GM12873 (cell line): ENCODE data around the gene PPP2R5B.

Experiments used
- TF ChIP-seq, protein P1 (sequence below): IDR thresholded peaks from 2 replicates; pipeline ENCODE4 v1.5.1; 2012; ENCODE audit warnings: low read depth, mild to moderate bottlenecking, moderate library complexity, low read length, control low read depth; ENCODE audit not compliant: insufficient read depth; ENCODE audit errors: missing control alignments

PPP2R5B gene

DNA sequence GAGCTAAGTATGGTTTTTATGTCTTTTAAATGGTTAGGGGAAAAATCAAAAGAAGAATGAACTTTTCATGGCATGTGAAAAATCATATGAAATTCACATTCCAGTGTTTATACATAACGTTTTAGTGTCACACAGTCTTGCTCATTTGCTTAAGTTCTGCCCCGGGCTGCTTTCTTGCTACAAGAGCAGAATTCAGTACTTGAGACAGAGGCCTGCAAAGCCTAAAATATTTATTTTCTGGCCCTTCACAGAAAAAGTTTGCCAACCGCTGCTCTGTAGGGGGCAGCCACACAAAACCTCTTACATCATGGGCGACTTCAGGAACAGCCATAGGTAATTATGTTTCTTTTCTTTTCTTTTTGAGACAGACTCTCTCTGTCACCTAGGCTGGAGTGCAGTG is 6.5 kb upstream of the PPP2R5B start:
- TF ChIP-seq, protein P1, sequence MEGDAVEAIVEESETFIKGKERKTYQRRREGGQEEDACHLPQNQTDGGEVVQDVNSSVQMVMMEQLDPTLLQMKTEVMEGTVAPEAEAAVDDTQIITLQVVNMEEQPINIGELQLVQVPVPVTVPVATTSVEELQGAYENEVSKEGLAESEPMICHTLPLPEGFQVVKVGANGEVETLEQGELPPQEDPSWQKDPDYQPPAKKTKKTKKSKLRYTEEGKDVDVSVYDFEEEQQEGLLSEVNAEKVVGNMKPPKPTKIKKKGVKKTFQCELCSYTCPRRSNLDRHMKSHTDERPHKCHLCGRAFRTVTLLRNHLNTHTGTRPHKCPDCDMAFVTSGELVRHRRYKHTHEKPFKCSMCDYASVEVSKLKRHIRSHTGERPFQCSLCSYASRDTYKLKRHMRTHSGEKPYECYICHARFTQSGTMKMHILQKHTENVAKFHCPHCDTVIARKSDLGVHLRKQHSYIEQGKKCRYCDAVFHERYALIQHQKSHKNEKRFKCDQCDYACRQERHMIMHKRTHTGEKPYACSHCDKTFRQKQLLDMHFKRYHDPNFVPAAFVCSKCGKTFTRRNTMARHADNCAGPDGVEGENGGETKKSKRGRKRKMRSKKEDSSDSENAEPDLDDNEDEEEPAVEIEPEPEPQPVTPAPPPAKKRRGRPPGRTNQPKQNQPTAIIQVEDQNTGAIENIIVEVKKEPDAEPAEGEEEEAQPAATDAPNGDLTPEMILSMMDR = peak; percentile 32

DNA sequence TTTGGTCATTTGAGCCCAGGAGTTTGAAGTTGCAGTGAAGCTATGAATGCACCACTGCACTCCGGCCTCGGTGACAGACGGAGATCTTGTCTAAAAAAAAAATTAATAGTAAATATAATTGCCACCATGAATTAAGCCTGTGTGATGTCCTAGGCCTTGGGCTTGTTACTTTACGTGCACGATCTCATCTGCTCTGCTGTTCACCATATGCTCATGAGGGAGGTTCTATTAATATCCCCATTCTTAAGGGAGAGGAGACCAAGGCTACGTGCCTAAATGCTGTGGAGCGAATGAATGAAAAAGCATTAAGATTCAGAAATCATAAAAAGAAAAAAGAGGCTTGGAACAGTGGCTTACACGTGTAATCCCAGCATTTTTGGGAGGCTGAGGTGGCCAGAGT is 4.9 kb upstream of the PPP2R5B start:
- TF ChIP-seq, protein P1 = no peak

DNA sequence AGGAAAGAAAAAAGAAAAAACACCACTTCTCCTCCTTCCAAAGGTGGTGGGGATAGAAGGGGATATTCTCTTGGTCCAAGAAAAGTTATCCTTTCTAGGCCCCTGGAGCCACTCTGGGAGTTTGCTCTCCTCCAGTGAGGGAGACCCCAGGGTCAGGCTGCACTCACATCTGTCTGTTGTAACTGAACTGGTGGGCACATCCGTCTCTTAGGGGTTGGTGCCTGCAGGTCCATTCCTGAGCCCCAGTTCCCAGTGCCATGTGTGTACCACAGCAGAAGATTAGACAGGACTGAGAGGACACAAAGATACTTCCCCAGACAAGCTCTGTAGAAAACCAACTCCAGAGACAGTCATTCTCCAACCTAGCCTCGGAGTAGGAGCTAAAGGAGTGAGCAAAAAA is 4.4 kb upstream of the PPP2R5B start:
- TF ChIP-seq, protein P1 = no peak

DNA sequence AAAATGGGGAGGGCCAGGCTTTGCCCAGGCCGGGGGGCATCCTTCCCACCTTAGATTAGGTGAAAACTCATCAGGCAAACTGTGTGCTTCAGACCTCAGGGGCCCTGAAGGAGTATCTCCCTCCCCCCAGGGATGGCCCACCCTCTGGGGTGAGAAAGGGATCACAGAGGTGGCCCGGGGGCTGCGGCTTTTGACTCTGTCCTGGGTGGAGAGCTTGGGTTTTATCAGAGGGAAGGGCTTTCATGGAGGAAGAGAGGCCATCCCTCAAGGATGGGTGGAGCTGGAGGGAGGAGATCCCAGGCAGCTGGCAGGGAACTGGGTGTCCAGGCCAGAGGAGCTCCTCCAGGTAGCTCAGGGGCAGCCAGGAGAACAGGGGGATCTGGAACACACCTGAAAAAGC is 3.1 kb upstream of the PPP2R5B start:
- TF ChIP-seq, protein P1 = no peak

DNA sequence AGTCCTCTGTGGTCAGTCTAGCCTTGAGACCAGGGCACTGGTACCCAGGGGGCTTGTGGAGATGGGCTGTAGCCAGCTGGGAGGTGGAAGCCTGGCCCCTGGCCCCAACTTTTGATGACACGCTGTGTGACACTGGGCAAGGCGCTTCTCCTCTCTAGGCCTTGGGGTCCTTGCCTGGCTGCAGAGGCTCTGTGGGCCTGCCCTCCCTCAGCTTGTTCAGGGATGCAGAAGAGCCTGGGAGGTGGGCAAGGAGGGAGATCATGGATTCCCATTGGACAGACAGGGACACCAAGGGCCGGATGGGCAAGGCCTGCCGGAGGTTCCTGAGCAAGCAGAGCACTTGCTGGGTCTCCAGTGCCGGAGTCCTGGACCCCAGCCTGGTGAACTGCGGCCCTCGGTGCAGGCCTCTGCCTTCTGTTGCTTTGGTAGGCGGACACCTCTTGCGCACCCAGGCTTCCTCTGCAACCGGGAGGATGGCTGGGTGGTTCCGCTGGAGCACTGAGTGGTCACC is 1.3 kb upstream of the PPP2R5B start:
- TF ChIP-seq, protein P1 = no peak

DNA sequence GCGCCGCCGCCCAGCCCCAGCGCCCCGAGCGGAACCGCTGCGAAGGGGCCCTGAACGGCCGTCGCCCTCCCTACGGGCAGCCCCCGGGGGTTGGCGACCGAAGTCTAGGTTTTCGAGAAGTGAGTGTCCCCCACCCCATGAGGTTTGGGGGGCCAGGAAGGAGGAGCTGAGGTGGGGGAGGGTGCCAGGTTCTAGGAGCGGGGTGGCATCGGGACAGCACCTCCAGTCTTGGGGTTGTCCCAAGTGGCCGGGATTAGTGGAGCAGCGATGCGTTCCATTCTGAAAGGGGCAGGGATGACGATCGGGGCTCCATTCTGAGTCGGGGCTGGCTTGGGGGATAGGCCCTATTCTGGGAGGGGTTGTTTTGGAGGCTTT is 408 bp downstream of the PPP2R5B start:
- TF ChIP-seq, protein P1 = no peak

DNA sequence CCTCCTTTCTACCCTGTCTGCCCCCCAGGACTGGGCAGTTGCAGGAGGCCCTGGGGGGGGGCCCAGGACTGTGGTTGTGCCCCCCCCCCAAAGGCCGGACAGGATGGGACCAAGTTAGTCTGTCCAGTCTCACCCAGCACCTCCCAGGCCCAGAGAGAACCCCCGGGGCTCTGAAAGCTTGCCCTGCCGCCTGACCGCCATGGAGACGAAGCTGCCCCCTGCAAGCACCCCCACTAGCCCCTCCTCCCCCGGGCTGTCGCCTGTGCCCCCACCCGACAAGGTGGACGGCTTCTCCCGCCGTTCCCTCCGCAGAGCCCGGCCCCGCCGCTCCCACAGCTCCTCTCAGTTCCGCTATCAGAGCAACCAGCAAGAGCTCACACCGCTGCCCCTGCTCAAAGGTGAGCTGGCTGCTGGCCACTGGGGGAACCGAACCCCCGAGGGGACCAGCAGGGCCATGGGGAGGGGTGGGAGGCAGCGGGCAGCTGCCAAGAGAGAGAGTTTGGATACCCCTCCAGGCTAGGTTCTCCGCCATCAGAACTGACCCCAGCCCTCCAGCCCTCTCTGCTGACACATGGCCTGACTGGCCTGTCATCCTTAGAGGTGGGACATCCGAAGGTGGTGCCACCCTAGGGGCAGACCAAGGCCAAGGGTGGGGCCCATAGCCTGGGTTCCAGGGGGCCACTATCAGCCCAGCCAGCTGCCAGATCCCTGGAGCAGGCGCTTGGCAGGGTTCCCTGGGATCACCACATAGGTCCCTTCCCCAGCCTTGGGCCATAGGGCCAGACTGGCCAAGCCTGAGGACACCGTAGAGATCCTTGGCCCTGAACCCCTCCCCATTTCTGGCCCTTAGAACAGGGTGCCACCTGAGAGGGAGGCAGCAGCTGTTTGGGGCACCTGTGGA is 1.3 kb downstream of the PPP2R5B start:
- TF ChIP-seq, protein P1 = no peak
